Measurements from ENCODE around the gene FBXO36.

Gene FBXO36

GRCh38 chr2:229970406-229970805 lies 48.1 kb downstream of the FBXO36 start:
- no peak for DNase-seq (ENCODE audit: low read depth)

- no peak for DNase-seq (ENCODE audit: low read depth)
Measured at GRCh38 chr2:229971298-229971790, 49.0 kb downstream of the FBXO36 start.

DNA sequence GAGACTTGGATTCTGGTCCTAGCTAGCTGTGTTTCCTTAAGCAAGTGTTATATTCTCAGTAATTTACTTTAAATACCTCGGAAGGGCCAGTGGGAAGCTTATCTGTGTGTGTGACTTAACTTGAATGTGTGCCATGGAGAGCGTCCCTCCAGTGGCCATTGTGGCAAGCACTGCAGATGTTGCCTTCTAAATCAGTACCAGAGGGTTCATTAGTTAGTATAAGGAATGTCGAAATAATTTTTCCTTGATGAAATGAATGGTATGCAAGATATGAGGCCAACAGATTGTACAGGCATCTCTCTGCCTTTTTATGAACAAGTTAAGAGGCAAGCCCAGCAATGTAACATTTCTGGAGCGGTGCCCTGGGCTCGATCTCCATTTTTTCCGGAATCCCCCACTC lies 52.0 kb downstream of the FBXO36 start:
- no peak for DNase-seq (ENCODE audit: low read depth)

GRCh38 chr2:229980431-229981184 lies 58.3 kb downstream of the FBXO36 start:
- DNase-seq (ENCODE audit: low read depth), result no peak

DNA sequence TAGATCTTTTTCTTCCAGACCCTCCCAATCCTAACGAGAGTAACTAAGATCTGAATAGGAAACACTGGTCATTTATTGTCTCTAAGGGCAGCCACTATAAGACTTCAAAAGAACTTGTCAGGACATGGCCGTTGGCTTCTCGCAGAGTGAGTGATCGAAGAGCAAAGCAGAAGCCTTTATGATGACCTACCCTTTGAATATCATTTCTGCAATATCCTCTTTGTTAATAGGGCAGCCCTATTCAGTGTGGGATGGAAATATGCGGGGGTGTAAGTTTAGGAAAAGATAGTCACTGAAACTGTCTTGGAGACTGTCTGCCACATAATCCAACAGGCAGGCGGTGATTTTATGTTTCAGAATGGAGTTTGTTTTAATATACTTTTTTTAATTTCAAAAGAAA lies 70.9 kb downstream of the FBXO36 start:
- DNase-seq (ENCODE audit: low read depth), result no peak

- DNase-seq (ENCODE audit: low read depth), result no peak
Measured at GRCh38 chr2:229996320-229996719, 74.0 kb downstream of the FBXO36 start.

GRCh38 chr2:229997565-229997964 lies 75.3 kb downstream of the FBXO36 start:
- no peak for DNase-seq (ENCODE audit: low read depth)

- DNase-seq (ENCODE audit: low read depth), result no peak
Measured at GRCh38 chr2:230000118-230000841, 78.0 kb downstream of the FBXO36 start.

DNA sequence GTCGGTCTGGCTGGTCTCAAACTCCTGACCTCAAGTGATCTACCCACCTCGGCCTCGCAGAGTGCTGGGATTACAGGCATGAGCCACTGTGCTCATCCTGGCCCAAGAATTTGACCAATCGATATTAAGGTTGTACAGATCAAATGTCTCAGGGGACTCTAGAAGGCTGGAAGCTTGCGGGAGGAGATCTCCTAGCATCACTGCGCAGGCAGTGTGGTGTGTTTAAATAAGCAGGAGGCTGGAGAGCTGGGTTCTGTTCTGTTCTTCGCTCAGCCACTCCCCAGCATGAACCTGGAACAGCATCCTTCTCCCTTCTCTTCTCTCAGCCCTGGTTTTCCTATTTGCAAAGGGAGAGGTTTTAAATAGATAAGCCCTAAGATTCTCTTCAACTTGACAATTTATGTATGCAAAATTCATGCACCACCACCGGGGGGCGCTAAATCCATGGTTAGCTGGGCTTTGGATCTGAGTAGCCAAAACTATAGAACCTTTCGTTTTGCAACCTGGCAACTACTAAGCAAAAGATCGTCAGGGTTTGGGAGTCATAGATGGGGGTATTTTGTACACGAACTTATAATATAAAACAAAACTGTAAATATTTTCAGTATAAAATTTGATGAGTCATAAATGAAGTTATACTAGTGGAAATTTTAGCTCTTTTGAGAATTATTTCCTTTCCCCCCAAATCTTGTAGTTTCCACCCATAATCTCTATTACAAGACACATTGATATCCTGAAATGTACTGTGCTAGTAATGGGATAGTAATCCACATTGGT lies 85.8 kb downstream of the FBXO36 start:
- DNase-seq (ENCODE audit: low read depth), result peak; percentile 73

- DNase-seq (ENCODE audit: low read depth), result no peak
Measured at GRCh38 chr2:230008708-230009066, 86.4 kb downstream of the FBXO36 start.

DNA sequence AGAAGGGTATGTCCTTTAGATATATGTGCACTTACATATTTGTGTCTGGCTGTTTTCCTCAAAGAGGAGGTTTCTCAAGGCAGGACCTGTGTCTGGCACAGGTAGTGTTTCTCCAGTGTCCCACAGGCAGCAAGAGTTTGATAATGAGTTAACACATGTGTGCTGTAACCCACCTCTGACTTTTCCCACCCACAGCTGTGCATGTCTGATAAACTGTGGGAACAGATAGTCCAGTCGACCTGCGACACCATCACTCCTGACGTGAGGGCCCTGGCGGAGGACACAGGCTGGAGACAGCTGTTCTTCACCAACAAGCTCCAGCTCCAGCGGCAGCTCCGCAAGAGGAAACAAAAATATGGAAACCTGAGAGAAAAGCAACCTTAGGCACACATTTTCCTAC lies 88.2 kb downstream of the FBXO36 start:
- no peak for DNase-seq (ENCODE audit: low read depth)

- DNase-seq (ENCODE audit: low read depth), result no peak
Measured at GRCh38 chr2:230011617-230012016, 89.3 kb downstream of the FBXO36 start.

DNA sequence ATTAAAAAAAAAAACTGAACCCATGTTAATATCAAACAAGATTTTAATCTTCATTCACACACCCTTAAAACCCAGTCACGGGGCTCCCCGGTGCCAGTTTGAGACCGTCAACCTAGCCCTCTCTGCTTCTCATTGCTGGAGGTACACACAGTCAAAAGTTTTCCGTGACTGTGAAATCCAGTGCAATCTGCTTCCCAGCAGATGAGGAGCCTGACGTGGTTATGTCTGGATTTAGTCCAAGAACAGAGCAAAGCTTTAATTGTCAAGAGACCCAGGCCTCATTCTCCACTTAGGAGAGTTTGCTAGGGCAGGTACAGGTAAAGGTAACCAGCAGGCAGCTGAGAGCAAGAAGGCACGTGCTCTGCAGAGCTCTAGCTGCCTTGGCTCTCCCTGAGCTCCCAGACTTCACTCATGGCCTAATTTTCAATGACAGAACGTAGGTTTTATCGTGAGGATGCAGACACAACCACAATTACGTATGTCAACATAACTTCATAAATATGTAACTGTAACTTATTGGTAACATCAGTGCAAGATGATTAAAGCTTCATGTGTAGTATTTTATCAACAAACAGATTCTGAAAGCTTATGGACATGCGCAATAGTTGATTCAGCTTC lies 90.1 kb downstream of the FBXO36 start:
- no peak for DNase-seq (ENCODE audit: low read depth)

GRCh38 chr2:230016844-230017243 lies 94.5 kb downstream of the FBXO36 start:
- no peak for DNase-seq (ENCODE audit: low read depth)

GRCh38 chr2:230018153-230018552 lies 95.8 kb downstream of the FBXO36 start:
- DNase-seq (ENCODE audit: low read depth), result no peak

GRCh38 chr2:230019742-230020141 lies 97.4 kb downstream of the FBXO36 start:
- no peak for DNase-seq (ENCODE audit: low read depth)

DNA sequence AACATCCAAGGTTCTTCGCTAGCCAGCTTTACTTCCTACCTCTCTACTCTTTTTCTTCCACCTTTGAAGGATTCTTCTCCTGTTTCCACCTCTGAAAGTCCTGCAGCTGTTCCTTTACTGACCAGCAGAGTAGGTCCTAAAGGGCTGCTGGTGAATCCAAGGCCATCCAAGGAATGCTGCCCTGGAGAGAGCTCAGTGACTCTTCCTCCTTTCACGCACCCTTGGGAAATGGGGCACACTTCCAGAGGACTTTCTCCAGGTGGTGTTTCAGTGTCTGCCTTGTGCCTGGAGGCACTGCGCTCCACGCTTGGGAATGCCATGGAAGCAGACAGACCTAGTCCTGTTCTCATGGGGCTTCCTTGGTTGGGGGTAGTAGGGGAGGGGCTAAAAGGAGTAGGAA lies 101.0 kb downstream of the FBXO36 start:
- no peak for DNase-seq (ENCODE audit: low read depth)

- no peak for DNase-seq (ENCODE audit: low read depth)
Measured at GRCh38 chr2:230042195-230042594, 119.9 kb downstream of the FBXO36 start.

GRCh38 chr2:230043025-230043424 lies 120.7 kb downstream of the FBXO36 start:
- DNase-seq (ENCODE audit: low read depth), result no peak

DNA sequence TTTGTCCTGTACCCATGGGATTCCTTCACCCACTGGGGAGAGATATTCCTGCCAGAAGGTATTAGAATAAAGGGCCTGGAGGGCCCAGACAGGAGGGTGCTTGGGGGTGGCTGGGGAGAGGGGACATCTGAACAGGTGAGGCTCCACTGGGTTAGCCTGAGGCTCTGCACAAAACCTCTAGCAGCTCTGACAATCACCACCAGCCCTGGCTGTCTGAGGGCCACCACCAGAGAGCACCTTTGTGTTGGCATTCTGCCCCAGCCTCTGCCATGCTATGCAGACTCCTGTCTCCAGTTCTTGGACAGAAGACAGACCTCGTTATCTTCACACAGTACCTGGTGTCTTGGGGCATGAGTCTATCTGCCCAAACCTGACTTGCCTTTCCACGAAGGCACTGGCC lies 121.2 kb downstream of the FBXO36 start:
- no peak for DNase-seq (ENCODE audit: low read depth)

DNA sequence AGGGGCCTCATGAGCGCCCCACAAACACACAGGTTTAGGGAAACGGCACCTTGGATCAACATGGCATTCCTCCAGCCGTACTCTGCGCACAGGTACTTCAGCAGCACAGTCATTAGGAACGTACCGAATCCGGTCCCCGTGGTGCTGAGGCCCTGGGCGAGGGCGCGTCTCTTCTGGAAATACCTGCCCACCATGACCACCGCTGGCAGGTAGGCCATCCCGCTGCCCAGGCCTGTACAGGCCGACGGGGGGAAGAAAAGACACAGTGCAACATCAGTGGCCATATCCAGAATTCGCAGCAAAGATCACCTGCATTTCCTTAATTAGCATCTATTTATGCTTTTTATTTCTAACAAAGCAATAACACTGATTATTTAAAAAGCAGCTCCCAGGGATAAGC lies 124.2 kb downstream of the FBXO36 start:
- DNase-seq (ENCODE audit: low read depth), result no peak

DNA sequence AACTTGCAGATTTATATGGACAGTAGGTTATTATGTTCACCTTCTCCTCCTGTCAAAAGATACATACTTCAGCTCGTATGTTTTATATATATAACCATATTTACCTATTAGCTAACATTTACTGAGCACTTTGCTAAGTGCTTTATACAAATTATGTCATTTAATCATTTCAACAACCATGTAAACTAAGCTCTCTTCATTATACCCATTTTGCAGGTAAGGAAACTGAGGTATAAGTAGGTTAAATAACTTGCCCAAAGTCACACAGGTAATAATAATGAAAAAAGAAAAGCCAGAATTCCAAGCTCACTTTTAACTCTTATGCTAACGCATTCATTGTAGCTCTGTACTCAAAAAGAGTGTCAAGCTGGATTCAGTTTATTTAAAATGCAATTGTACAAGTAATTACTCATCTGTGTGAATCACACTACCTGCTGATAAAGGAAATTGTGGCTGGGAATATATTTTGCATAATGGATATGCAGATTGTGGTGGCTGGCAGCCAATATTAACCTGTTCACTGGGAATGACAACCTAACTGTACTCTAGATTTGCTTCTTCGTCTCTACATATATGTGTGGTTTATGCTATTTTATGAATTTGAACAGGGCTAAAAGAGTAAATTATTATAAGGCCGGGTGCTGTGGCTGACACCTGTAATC lies 125.8 kb downstream of the FBXO36 start:
- DNase-seq (ENCODE audit: low read depth), result no peak
